Measurements from ENCODE around the gene MYCBPAP.

The MYCBPAP gene

DNA sequence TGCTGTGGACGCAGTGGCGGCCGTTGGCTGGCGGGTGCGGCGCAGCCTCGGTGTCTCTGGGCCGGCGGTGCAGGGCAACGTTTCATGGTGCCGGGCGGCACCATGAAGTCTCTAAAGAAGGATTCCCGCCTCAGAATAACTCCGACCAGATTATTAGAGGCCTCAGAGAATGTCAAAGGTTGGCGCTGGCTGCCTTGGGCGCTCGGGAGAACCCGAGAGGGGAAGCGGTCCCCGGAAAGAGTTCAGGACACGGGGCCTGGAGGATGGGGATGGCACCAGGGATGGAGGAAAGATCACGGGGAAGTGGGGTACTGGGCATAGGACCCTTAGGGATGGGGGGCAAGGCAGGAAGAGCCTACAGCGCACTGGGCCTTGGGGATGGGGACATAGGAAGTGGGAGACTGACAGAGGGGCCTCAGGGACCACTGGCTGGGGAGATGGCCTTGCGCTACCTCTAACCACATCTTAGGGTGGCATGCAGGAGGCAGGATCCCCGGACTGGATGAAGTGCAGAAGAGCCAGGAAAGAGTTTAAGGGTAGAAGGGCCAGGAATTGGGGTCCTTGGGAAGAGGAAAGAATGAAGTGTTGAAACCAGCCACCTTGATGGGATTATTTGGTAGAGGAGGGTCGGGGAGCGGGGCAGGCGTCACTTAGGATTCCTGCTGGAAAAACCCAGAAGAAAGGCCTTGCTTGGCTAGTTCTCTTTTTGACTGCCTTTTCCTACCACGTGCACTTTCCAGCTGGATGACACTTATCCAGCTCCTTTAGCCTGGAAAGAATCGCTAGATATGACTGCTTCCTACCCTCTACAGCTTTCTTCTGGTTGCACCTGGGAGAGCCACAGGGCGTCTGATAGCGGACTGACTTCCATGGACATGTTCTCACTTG lies 578 bp downstream of the MYCBPAP start:
- in situ Hi-C loops (cut with HindIII; ENCODE audit: low pct_ligation_motif_present, low pct_unique_long_range_greater_than_20kb, low sequenced_read_pairs), result no loop called here
- no peak for DNase-seq

DNA sequence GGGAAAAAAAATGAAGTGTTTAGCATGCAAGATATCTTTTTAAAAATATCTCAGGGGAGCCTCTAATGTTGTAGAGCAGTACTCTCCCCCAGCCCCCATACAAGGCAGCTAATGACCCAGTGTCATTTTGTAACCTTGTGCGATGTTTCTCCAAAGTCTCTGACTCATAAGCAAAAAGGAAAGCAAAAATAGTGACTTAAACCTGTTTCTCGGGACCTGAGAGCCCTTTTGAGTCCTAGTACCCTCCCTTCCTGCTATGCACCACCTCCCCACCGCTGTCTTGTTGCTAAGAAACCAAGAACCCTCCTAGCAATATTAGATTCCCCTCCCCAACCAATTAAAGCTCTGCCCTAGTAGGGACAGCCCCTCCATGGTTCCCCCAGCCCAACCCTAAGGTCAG lies 2.8 kb downstream of the MYCBPAP start:
- DNase-seq, result no peak
- in situ Hi-C loops (cut with HindIII; ENCODE audit: low pct_ligation_motif_present, low pct_unique_long_range_greater_than_20kb, low sequenced_read_pairs), result no loop called here

DNA sequence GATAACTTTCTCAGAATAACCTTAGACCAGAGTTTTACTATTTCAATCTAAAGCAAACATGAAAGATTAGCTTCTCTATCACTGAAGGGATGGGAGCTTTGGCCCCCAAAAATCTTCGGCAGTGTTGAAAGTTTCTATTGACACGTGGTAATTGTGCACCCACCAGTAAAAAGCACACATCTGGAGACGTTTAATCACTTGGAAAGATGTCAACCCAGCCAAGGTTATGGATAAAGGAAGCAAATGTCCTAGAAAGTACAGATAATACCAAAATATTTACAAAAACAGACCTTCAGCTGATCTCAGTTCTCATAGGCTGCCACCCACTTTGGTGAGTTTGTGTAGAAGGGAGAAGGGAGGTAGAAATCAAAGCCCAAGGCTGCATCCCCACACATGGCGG lies 5.3 kb downstream of the MYCBPAP start:
- no peak for DNase-seq
- in situ Hi-C loops (cut with HindIII; ENCODE audit: low pct_ligation_motif_present, low pct_unique_long_range_greater_than_20kb, low sequenced_read_pairs), result no loop called here

DNA sequence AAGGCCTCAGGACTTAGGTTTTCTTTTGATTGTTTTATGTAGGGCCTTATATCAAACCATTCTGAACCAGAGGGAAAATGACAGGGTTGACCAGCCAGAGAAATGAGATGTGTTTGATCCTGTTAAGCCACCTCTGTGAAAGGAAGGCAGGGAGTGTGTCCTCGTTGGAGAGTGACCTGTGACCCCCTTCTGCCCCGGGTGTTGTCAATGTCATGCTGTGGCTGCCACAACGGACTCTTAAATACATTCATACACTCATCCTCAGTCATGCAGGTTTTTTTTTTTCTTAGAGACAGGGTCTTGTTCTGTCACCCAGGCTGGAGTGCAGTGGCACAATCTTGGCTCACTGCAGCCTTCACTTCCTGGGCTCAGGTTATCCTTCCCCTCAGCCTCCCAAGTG lies 6.1 kb downstream of the MYCBPAP start:
- no peak for DNase-seq
- in situ Hi-C loops (cut with HindIII; ENCODE audit: low pct_ligation_motif_present, low pct_unique_long_range_greater_than_20kb, low sequenced_read_pairs), result no loop called here

DNA sequence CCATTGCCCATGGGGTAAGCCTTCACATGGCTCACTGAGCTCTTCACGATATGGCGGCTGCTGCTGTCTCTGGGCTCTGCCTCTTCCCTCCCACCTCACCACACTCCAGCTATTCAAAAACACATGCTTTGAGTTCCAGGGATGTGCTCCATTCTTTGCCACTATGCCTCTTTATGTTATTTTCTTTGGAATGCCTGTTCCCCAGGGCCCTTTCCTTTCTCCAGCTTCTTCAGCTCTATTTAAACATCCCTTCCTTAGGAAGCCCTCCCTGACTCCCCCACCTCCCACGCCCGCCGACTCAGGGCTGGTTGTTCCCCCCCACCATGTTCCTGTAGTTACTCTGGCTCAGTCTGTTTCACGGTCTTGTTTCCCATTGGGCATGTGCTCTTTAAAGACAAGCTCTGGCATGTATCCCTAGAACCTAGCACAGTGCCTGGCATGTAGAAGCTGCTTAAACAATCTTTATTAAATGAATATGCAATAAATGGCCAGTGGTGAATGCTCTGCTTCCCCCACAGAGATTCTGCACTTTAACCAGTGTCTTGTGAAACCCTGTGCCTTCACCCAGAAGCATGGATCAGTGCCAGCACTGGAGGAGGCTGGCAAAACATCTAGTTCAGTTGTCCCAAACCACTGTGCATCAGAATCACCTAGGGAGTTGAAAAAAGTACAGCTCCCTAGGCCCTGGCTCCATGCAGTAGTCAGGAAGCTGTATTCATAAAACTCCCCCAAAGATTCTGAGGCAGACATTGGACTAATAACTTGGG lies 6.9 kb downstream of the MYCBPAP start:
- DNase-seq, result no peak
- in situ Hi-C loops (cut with HindIII; ENCODE audit: low pct_ligation_motif_present, low pct_unique_long_range_greater_than_20kb, low sequenced_read_pairs), result no loop called here

DNA sequence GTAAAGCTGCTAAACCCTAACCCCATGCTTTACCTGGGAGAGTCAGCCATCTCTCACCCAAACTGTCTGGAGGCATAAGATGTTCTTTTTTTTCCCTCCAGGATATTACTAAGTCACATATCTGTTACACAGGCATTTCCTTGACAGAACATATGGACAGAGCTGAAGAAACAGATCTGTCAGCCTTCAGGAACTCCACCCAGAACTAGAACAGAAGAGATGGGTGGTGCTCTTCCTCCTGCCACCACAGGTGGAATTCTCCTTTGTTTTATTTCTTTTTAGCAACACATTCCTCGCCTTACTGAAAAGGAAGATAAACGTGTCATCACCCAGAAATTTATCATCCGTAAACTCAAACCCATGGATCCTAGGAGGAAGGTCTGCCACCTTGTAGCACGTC lies 8.8 kb downstream of the MYCBPAP start:
- in situ Hi-C loops (cut with HindIII; ENCODE audit: low pct_ligation_motif_present, low pct_unique_long_range_greater_than_20kb, low sequenced_read_pairs), result no loop called here

DNA sequence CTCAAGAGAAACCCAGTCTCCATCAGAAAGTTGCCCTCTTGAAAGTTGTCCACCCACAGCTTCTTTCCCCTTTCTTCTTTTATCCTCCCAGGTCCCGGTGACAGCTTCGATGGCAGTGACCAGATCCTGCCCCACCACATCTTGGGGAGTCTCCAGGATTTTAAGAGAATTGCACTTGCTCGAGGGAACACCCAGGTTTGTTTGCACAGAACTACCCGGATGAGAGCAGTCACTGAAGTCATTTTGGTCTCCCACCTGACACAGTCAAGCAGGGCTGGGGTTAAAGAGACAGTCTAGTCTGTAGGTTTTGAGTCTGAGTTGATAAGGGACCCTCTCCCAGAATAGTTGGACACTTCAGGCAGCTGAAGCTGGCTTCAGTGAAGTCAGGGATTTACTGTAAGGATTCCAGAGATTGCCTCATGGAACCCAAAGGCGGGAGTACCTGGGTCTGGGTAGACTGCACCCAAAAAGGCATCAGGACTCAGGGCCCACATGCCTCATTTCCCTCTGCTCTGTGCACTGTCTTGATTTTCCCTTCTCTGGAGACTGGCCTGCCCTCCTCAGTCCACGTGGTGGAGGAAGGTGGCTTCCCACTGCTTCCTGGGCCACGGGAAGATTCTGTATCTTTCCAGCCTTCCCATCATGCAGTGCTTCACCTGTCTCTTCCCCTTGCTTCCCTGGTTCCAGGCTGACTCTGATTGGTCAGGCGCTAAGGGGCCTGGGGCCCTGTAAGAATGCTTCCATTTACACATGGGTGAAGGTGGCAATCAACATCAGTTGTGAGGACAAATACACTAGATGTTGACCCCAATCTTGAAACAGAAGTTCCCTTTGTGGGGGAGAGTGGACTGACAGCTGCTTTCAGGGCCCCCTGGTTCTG lies 9.5 kb downstream of the MYCBPAP start:
- DNase-seq, result no peak
- in situ Hi-C loops (cut with HindIII; ENCODE audit: low pct_ligation_motif_present, low pct_unique_long_range_greater_than_20kb, low sequenced_read_pairs), result no loop called here

More for the DNA sequence above, 8.8 kb downstream of the MYCBPAP start:
- no peak for DNase-seq

DNA sequence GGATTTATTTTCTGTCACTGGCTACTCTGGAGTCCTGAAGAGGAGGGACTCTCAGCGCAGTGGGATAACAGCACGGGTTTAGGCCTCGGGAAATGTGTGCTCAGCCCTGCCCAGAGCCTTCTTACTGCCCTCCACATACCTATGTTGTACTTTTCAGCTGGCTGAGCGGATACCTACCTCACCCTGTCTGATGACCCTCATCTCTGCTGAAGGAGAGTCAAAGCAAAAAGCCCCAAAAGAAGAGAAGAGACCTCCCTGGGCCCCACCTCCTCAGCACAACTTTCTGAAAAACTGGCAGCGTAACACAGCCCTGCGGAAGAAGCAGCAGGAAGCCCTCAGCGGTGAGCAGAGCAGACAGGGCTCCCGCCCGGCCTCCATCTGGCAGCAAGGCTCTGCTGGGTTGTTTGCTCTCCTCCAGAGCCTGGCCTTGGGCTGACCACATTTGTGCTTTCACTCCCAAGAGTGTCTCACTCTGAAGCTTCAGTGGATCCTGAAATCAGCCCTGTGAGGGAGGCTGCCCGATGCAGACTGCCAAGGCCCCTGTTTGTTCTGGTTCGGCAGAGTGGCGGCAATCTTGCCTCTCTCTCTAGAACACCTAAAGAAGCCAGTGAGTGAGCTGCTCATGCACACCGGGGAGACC lies 10.3 kb downstream of the MYCBPAP start:
- in situ Hi-C loops (cut with HindIII; ENCODE audit: low pct_ligation_motif_present, low pct_unique_long_range_greater_than_20kb, low sequenced_read_pairs), result no loop called here

DNA sequence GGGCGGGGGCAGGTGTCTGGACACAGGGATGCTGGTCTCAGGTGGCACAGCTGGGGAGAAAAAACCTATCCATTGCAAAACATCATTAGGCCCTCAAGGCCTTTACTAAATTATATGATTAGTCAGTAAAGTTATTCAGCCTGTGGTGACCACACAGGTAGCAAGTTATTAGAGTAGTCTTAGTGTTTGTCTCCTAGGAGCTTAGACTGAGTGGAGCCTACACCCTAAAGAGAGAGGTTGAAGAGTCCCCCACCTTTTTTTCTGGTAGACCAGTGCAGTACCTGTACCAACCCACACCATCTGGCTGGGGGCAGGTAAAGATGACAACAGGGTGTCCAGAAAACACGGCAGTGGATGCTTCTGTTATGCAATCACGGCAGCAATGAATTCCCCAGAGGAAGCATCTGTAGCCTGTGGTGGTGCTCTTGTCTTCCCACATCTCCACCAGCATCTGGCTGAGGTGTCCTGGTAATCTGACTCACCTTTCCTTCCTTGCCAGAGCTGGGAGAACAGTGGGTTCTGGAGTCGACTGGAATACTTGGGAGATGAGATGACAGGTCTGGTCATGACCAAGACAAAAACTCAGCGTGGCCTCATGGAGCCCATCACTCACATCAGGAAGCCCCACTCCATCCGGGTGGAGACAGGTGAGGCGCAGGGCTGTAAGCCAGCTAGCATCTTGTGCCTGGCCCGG lies 11.0 kb downstream of the MYCBPAP start:
- no peak for DNase-seq

More for the DNA sequence above, 10.3 kb downstream of the MYCBPAP start:
- no peak for DNase-seq

DNA sequence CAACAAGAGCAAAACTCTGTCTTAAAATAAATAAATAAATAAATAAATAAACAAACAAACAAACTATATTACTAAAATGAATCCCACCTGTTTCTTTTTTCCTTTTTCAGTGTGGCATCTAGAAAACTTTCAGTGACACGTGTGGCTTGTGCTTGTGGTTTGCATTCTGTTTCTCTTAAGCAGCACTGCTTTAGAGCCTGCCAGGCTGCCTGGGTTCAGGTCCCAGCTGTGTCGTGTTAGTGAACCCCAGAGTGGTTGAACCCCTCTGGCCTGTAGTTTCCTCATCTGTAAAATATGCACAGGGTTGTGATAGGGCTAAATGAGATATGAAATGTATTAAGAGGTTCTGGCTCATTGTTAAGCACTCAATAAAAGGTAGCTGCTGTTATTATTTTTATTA lies 12.2 kb downstream of the MYCBPAP start:
- in situ Hi-C loops (cut with HindIII; ENCODE audit: low pct_ligation_motif_present, low pct_unique_long_range_greater_than_20kb, low sequenced_read_pairs), result no loop called here
- no peak for DNase-seq

More for the DNA sequence above, 11.0 kb downstream of the MYCBPAP start:
- in situ Hi-C loops (cut with HindIII; ENCODE audit: low pct_ligation_motif_present, low pct_unique_long_range_greater_than_20kb, low sequenced_read_pairs), result no loop called here

DNA sequence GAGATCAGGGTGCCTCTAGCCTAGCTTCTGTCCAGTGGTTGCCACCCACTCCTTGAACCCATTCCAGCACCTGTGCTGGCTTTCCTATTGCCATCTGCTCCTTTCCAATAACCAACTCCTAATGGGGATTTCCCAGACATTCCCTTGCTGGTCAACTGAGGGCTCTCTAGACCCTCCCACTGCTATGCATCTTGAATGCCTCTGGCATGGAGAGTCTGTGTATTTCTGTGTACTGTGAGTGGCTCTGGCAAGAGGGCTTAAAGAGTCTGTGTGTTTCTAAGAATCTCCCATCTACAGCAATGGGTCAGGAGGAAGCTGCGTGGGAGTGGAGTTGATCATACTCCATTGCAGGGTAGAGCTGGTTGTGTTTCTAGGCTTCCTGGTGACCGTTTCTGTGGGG lies 13.3 kb downstream of the MYCBPAP start:
- in situ Hi-C loops (cut with HindIII; ENCODE audit: low pct_ligation_motif_present, low pct_unique_long_range_greater_than_20kb, low sequenced_read_pairs), result no loop called here
- no peak for DNase-seq

DNA sequence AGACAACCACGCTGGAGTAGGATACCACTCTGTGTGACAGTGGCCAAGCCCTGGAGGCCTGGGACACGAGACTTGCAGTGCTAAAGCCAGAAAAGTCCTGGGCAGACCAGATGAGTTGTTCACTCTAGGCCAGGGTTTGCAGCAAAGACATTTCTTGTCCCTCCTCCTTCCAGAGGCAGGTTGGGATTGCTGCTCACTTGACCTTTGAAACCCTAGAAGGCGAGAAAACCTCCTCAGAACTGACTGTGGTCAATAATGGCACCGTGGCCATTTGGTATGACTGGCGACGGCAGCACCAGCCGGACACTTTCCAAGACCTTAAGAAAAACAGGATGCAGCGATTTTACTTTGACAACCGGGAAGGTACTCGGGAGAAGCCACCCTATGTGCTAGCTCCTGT lies 14.5 kb downstream of the MYCBPAP start:
- in situ Hi-C loops (cut with HindIII; ENCODE audit: low pct_ligation_motif_present, low pct_unique_long_range_greater_than_20kb, low sequenced_read_pairs), result no loop called here
- DNase-seq, result no peak

DNA sequence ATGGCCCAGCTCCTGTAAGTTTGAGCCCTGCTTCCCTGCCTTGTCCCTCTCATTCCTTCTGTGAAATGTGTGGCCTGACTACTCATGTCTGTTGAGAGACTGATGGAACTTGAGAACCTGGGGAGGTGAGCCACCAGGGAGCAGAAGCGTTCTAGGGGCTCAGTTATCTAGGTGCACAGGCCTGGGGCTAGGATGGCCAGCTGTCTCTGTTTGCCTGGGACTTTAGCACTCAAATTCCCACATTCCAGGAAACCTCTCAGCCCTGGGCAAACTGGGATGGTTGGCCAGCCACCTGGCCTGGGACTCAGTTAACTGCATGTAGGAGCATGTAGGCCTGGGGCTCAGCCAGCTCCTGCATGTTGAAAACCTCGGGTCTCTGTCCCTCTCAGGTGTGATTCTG lies 15.0 kb downstream of the MYCBPAP start:
- no peak for DNase-seq
- in situ Hi-C loops (cut with HindIII; ENCODE audit: low pct_ligation_motif_present, low pct_unique_long_range_greater_than_20kb, low sequenced_read_pairs), result no loop called here

DNA sequence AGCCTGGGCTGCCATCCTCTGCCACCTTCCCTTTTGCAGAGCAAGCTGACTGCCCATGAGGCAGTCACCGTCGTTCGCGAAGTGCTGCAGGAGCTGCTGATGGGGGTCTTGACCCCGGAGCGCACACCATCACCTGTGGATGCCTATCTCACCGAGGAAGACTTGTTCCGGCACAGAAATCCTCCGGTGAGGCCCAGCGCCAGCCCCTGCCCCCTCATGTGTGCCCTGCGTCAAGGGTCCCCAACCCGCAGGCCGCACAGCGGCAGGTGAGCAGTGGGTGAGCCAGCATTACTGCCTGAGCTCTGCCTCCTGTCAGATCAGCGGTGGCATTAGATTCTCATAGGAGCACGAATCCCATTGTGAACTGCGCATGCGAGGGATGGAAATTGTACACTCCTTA lies 16.6 kb downstream of the MYCBPAP start:
- in situ Hi-C loops (cut with HindIII; ENCODE audit: low pct_ligation_motif_present, low pct_unique_long_range_greater_than_20kb, low sequenced_read_pairs), result no loop called here
- no peak for DNase-seq

DNA sequence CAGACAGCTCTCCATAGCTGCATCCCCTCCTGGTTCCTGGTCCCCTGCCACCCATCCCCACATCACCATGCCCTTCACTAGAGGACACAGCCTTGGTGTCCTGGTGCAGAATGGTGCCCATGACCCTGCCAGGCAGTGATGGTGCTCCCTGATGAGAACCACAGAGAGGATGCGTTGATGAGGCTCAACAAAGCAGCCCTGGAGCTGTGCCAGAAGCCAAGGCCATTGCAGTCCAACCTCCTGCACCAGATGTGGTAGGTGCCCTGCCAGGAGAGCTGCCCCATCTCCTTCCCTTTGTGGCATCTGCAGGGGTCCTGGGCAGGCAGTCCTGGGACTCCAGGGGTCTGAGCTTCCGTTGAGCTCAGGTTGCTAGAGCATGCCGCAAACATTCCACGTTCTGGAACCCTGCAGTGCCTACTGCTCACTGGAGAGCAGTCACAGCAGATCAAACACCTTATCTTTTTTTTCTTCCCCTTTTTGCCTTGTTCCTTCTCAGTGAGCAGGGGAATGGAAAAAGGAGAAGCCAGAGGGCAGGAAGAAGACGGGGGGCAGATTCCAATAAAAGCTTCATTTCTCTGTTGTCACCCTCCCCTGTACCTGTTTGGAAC lies 19.0 kb downstream of the MYCBPAP start:
- DNase-seq, result no peak
- in situ Hi-C loops (cut with HindIII; ENCODE audit: low pct_ligation_motif_present, low pct_unique_long_range_greater_than_20kb, low sequenced_read_pairs), result no loop called here

DNA sequence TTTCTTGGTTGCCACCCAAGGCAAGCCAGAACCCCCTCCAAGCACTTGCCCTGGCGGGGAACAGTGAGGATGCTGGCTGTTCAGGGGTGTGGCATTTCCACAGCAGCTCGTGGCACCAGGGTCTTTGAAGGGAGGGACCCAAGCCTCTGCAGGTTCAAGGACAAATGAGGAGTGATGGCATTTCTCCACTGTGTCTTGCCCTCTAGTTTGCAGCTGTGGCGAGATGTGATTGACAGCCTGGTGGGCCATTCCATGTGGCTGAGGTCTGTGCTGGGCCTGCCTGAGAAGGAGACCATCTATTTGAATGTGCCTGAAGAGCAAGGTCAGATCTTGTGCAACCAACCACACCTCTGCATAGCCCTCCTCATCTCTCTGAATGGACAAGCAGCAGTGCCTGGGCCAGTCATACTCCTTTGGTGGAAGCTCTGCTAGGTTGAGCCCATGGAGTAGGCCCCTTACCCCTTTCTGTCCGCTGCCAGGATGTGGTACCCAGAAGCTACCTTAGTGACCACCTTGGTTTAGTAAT lies 19.8 kb downstream of the MYCBPAP start:
- in situ Hi-C loops (cut with HindIII; ENCODE audit: low pct_ligation_motif_present, low pct_unique_long_range_greater_than_20kb, low sequenced_read_pairs), result no loop called here
- DNase-seq, result no peak

DNA sequence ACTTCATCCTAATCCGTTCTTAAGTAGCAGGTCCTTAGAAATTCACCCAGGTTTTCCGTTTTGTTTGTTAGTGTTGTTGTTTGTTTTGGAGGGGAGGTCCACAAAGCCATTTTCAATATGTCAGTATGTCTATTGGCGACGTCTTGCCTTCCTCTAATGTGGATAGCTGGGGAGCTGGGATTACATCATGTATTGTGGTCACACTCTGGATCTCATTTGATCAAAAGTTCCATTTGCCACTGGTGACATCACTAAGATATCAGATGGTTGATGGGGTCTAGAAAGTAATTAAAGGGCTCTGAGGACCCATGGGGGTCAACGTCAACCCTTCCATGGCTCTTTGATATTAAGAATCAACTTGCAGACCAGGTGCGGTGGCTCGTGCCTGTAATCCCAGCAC lies 21.6 kb downstream of the MYCBPAP start:
- in situ Hi-C loops (cut with HindIII; ENCODE audit: low pct_ligation_motif_present, low pct_unique_long_range_greater_than_20kb, low sequenced_read_pairs), result no loop called here
- DNase-seq, result no peak
